ENCODE data around the gene SHISAL2A.

DNA sequence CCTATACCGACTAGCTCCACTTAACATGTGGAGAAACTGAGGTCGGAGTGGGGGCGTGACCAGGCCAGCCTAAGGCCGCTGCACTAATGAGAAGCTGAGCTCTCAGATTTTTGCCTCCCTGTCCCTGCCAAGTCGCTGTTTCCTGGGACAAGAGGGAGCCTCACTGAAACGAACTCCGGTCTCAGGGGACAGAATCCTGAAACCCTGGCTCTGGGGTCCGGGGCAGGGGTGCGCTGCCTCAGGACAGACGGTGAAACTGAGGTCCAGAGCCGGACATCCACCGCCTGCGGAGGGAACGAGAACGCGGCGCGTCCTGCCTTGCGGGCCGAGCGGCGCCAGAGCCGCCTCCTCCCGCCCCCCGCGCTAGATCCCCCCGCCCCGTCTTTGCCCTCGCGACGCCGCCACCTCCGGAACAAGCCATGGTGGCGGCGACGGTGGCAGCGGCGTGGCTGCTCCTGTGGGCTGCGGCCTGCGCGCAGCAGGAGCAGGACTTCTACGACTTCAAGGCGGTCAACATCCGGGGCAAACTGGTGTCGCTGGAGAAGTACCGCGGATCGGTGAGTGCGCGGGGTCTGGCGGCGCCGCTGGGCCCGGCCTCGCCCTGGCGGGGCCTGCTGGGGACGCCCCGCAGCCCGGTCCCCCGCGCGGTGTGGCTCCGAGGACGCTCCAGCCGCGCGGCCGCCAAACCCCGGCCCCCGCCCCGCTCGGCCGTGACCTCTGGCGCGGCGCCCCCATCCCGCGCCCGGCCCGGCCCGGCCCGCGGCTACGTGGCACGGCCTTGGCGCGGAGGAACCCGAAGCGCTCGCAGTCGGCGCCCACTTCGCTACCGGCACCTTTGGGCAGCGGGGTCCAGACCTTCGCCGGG is 30.7 kb upstream of the SHISAL2A start, which contains the start of gene GPX7:
- TF ChIP-seq, protein P1, sequence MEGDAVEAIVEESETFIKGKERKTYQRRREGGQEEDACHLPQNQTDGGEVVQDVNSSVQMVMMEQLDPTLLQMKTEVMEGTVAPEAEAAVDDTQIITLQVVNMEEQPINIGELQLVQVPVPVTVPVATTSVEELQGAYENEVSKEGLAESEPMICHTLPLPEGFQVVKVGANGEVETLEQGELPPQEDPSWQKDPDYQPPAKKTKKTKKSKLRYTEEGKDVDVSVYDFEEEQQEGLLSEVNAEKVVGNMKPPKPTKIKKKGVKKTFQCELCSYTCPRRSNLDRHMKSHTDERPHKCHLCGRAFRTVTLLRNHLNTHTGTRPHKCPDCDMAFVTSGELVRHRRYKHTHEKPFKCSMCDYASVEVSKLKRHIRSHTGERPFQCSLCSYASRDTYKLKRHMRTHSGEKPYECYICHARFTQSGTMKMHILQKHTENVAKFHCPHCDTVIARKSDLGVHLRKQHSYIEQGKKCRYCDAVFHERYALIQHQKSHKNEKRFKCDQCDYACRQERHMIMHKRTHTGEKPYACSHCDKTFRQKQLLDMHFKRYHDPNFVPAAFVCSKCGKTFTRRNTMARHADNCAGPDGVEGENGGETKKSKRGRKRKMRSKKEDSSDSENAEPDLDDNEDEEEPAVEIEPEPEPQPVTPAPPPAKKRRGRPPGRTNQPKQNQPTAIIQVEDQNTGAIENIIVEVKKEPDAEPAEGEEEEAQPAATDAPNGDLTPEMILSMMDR (optimal IDR thresholded peaks at IDR 0.05 in 1 of 3, IDR thresholded peaks at IDR 0.05 in 1 of 3, conservative IDR thresholded peaks at IDR 0.05 in 1 of 3; ENCODE audit: extremely low read depth in 1 of 3, insufficient read depth in 2 of 3, low read length in 3 of 3) = no peak
- TF ChIP-seq EZH2 (IDR thresholded peaks at IDR 0.05; ENCODE audit: low read length) = no peak
